A673 (cell line): ENCODE measurements around the gene SRA1.
"Not testable (repeated sequence)": the region's sequence is repeated elsewhere in the genome, so short reads cannot be mapped to it uniquely, and the experiment has no call there.

Experiments
- EZH2 ChIP-seq: fragments of 200-600 bp; sonication (generic); IDR thresholded peaks from 2 replicates; pipeline ENCODE4 v1.6.1; 2017; ENCODE audit warnings: borderline replicate concordance, low read depth, mild to moderate bottlenecking, mixed read lengths, antibody characterized with exemption, low read length; ENCODE audit not compliant: poor library complexity, severe bottlenecking
- TF ChIP-seq, protein P1 (sequence below): fragments of 300-800, 200-600 bp; sonication (generic); conservative IDR thresholded peaks from 2 replicates; pipeline ENCODE4 v1.5.1; 2017; ENCODE audit warnings: low read depth, mild to moderate bottlenecking, antibody characterized with exemption, low read length, moderate library complexity, mixed read lengths

DNA sequence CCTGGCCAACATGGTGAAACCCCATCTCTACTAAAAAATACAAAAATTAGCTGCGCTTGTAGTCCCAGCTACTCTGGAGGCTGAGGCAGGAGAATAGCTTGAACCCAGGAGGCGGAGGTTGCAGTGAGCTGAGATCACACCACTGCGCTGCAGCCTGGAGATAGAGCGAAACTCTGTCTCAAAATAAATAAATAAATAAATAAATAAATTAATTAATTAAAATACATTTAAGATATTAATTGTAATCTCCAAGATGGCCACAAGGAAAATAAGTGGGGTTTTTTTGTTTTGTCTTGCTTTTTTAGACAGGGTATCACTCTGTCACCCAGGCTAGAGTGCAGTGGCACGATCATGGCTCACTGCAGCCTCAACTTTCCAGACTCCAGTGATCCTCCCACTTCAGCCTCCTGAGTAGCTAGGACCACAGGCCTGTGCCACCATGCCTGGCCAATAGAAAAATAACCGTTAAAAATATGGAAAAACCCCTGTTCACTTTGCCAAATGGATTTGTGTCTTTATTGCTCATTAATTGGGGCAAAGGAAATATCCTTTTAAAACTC, 22.0 kb upstream of the SRA1 start:
- TF ChIP-seq, protein P1, sequence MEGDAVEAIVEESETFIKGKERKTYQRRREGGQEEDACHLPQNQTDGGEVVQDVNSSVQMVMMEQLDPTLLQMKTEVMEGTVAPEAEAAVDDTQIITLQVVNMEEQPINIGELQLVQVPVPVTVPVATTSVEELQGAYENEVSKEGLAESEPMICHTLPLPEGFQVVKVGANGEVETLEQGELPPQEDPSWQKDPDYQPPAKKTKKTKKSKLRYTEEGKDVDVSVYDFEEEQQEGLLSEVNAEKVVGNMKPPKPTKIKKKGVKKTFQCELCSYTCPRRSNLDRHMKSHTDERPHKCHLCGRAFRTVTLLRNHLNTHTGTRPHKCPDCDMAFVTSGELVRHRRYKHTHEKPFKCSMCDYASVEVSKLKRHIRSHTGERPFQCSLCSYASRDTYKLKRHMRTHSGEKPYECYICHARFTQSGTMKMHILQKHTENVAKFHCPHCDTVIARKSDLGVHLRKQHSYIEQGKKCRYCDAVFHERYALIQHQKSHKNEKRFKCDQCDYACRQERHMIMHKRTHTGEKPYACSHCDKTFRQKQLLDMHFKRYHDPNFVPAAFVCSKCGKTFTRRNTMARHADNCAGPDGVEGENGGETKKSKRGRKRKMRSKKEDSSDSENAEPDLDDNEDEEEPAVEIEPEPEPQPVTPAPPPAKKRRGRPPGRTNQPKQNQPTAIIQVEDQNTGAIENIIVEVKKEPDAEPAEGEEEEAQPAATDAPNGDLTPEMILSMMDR = not testable (repeated sequence)
- TF ChIP-seq EZH2 = not testable (repeated sequence)
